SK-N-SH (cell line): Measurements from ENCODE around the gene SELENOI. TPM values are rescaled to one million over a fixed set of nuclear protein-coding genes. Genes with fewer than 3 reads are reported as not detected.

Source experiments
- CTCF ChIA-PET: fragments of 300-600, 350-600 bp; formaldehyde crosslinking; extraction: SDS; loops from one replicate; lab custom pipeline; 2021; lab: Yijun Ruan, JAX
- POLR2A ChIA-PET: fragments of 350-600 bp; sonication (Branson Sonifier 250); formaldehyde crosslinking; extraction: SDS; loops from one replicate; lab custom pipeline; 2020; ENCODE audit warnings: antibody characterized with exemption, inconsistent platforms; lab: Yijun Ruan, JAX
- DNase-seq: peaks from one replicate; pipeline ENCODE4 v3.0.0; 2012
- H2AFZ ChIP-seq: fragments of 200-600 bp; sonication (generic); 2 replicates; pipeline ENCODE4 v1.8.1; 2016; ENCODE audit warnings: antibody characterized with exemption, mild to moderate bottlenecking, low read depth
- H3F3A ChIP-seq: fragments of 200-600 bp; sonication (generic); replicated peaks from 2 replicates; pipeline ENCODE3; 2016; ENCODE audit warnings: antibody characterized with exemption, mild to moderate bottlenecking; ENCODE audit not compliant: insufficient read depth
- H3K27ac ChIP-seq, 2 experiments: fragments of 200-500 bp in 1 of 2; fragments of 200-600 bp in 1 of 2; sonication (Bioruptor generic) in 1 of 2; sonication (generic), shearing (Covaris generic) in 1 of 2; 2 replicates each; pipeline versions ENCODE4 v1.5.1 to v1.6.1; 2014 to 2016; ENCODE audit warnings: low read depth in 2 of 2, inconsistent platforms in 1 of 2, low read length in 1 of 2, mild to moderate bottlenecking in 1 of 2, mixed read lengths in 1 of 2
- H3K27me3 ChIP-seq: fragments of 200-600 bp; sonication (generic), shearing (Covaris generic); 2 replicates; pipeline ENCODE4 v1.6.1; 2016; ENCODE audit warnings: mixed run types; ENCODE audit not compliant: insufficient read depth
- H3K36me3 ChIP-seq, 2 experiments: fragments of 200-500 bp in 1 of 2; fragments of 200-600 bp in 1 of 2; sonication (Bioruptor generic) in 1 of 2; sonication (generic) in 1 of 2; replicated peaks in 1 of 2; 2 replicates each; pipeline versions ENCODE3 to v1.5.1; 2014 to 2016; ENCODE audit warnings: low read length in 1 of 2, mild to moderate bottlenecking in 1 of 2; ENCODE audit not compliant: insufficient read depth in 2 of 2, control insufficient read depth in 1 of 2
- H3K4me1 ChIP-seq, 2 experiments: fragments of 200-500 bp in 1 of 2; fragments of 200-600 bp in 1 of 2; sonication (Bioruptor generic) in 1 of 2; sonication (generic), shearing (Covaris generic) in 1 of 2; 2 replicates each; pipeline versions ENCODE4 v1.5.1 to v1.6.1; 2014 to 2016; ENCODE audit warnings: low read depth in 1 of 2, low read length in 1 of 2, mixed run types in 1 of 2; ENCODE audit not compliant: insufficient read depth in 2 of 2, control insufficient read depth in 1 of 2
- H3K4me2 ChIP-seq: fragments of 200-600 bp; sonication (generic), shearing (Covaris generic); 2 replicates; pipeline ENCODE4 v1.6.1; 2017; ENCODE audit warnings: mixed run types
- H3K4me3 ChIP-seq, 2 experiments: fragments of 200-500 bp in 1 of 2; fragments of 200-600 bp in 1 of 2; sonication (Bioruptor generic) in 1 of 2; sonication (generic), shearing (Covaris generic) in 1 of 2; 2 replicates each; pipeline versions ENCODE4 v1.5.1 to v1.8.1; 2014 to 2016; ENCODE audit warnings: low read depth in 2 of 2, inconsistent platforms in 1 of 2, low read length in 1 of 2, mild to moderate bottlenecking in 1 of 2, mixed read lengths in 1 of 2, moderate library complexity in 1 of 2
- H3K79me2 ChIP-seq: fragments of 200-600 bp; sonication (generic); 2 replicates; pipeline ENCODE4 v1.8.1; 2017; ENCODE audit warnings: mild to moderate bottlenecking; ENCODE audit not compliant: insufficient read depth
- H3K9ac ChIP-seq: fragments of 200-600 bp; sonication (generic); 2 replicates; pipeline ENCODE4 v1.6.1; 2017; ENCODE audit warnings: mixed run types
- H3K9me2 ChIP-seq: fragments of 200-600 bp; sonication (generic); 2 replicates; pipeline ENCODE4 v1.6.1; 2017; ENCODE audit warnings: mixed run types
- H3K9me3 ChIP-seq: fragments of 200-600 bp; sonication (generic); 2 replicates; pipeline ENCODE4 v1.6.1; 2017; ENCODE audit warnings: mixed run types, mild to moderate bottlenecking, moderate library complexity
- H4K20me1 ChIP-seq: fragments of 200-600 bp; sonication (generic); 2 replicates; pipeline ENCODE4 v1.6.1; 2017; ENCODE audit warnings: mild to moderate bottlenecking, mixed run types; ENCODE audit not compliant: insufficient read depth
- ELF1 ChIP-seq: IDR thresholded peaks from 2 replicates; pipeline ENCODE4 v1.4.0; 2012
- EP300 ChIP-seq, 2 experiments: IDR thresholded peaks; 2 replicates each; pipeline versions ENCODE4 v1.4.0 to v1.6.1; 2012; ENCODE audit warnings: borderline replicate concordance in 1 of 2, low read depth in 1 of 2, low read length in 1 of 2
- FOXM1 ChIP-seq: IDR thresholded peaks from 2 replicates; pipeline ENCODE4 v1.4.0; 2012; ENCODE audit warnings: low read depth, mild to moderate bottlenecking
- GABPA ChIP-seq: IDR thresholded peaks from 2 replicates; pipeline ENCODE4 v1.4.0; 2012; ENCODE audit warnings: low read depth, mild to moderate bottlenecking
- GATA2 ChIP-seq: sonication (generic); formaldehyde crosslinking; IDR thresholded peaks from 2 replicates; pipeline ENCODE4 v1.5.0; 2020; ENCODE audit warnings: mild to moderate bottlenecking, missing genetic modification reagents
- MAX ChIP-seq: IDR thresholded peaks from 2 replicates; pipeline ENCODE4 v1.4.0; 2012; ENCODE audit warnings: low read depth
- MEF2A ChIP-seq: IDR thresholded peaks from 2 replicates; pipeline ENCODE4 v1.4.0; 2012; ENCODE audit warnings: low read depth, borderline replicate concordance
- MXI1 ChIP-seq: IDR thresholded peaks from 2 replicates; pipeline ENCODE4 v1.6.1; 2012; ENCODE audit warnings: mild to moderate bottlenecking, low read depth, low read length, improper control_type of control experiment
- NFIC ChIP-seq: IDR thresholded peaks from 2 replicates; pipeline ENCODE4 v1.4.0; 2012; ENCODE audit warnings: borderline replicate concordance
- POLR2AphosphoS5 ChIP-seq: IDR thresholded peaks from 2 replicates; pipeline ENCODE4 v1.6.1; 2012; ENCODE audit warnings: low read depth, low read length
- RCOR1 ChIP-seq: fragments of 150-350 bp; IDR thresholded peaks from 2 replicates; pipeline ENCODE4 v1.6.1; 2017; ENCODE audit warnings: antibody characterized with exemption, low read length
- REST ChIP-seq: IDR thresholded peaks from 2 replicates; pipeline ENCODE4 v1.6.1; 2012; ENCODE audit warnings: mild to moderate bottlenecking, low read depth, low read length, moderate library complexity
- RFX5 ChIP-seq: IDR thresholded peaks from 2 replicates; pipeline ENCODE4 v1.6.1; 2012; ENCODE audit warnings: mild to moderate bottlenecking, improper control_type of control experiment, low read length
- RXRA ChIP-seq: IDR thresholded peaks from 2 replicates; pipeline ENCODE4 v1.4.0; 2012; ENCODE audit warnings: low read depth, mild to moderate bottlenecking, borderline replicate concordance
- SIN3A ChIP-seq: IDR thresholded peaks from 2 replicates; pipeline ENCODE4 v1.6.1; 2012; ENCODE audit warnings: low read depth, mild to moderate bottlenecking, low read length, moderate library complexity, borderline replicate concordance
- SMC3 ChIP-seq: IDR thresholded peaks from 2 replicates; pipeline ENCODE4 v1.6.1; 2012; ENCODE audit warnings: low read depth, low read length, improper control_type of control experiment
- TEAD4 ChIP-seq: IDR thresholded peaks from 2 replicates; pipeline ENCODE4 v1.4.0; 2012; ENCODE audit warnings: mild to moderate bottlenecking, borderline replicate concordance; ENCODE audit not compliant: insufficient read depth
- USF1 ChIP-seq: IDR thresholded peaks from 2 replicates; pipeline ENCODE4 v1.4.0; 2012; ENCODE audit warnings: low read depth, borderline replicate concordance
- WGBS: methylation state at CpG from one replicate; pipeline ENCODE4 v1.1.6; 2017; ENCODE audit warnings: low lambda C conversion rate; 5-methylcytosine and 5-hydroxymethylcytosine counted together
- polyA plus RNA-seq, 3 experiments: library from polyadenylated mRNA; depleted of rRNA; stranded (reverse); fragments of >200 nt; gene quantifications; 2 replicates each; pipeline ENCODE4 v1.2.3, GENCODE V29; 2012

Gene SELENOI
- polyA plus RNA-seq, 1 of the 3 experiments (the other 2 are of a cell fraction), result 4.4 TPM

GRCh38 chr2:26382564-26382963, 36.6 kb downstream of the SELENOI start (continued):
- no peak for TF ChIP-seq REST

GRCh38 chr2:26384183-26384582, 38.2 kb downstream of the SELENOI start:
- Histone ChIP-seq H3K36me3 (peaks cover 38 to 76% of the 10 kb centered on the region in 2 experiments), H3K9ac (no peak overlapping the region), H3K4me2 (no peak overlapping the region), H3K4me3 (no peak overlapping the region), H3F3A (no peaks in the 10 kb centered on the region), H3K4me1 (peaks cover 0 to 9% of the 10 kb centered on the region in 2 experiments; a peak in 2 of 4 replicates), H3K27me3 (no peaks in the 10 kb centered on the region), H3K9me3 (no peaks in the 10 kb centered on the region), H3K9me2 (no peaks in the 10 kb centered on the region), H4K20me1 (no peaks in the 10 kb centered on the region), H2AFZ (no peak overlapping the region), H3K79me2 (no peaks in the 10 kb centered on the region), H3K27ac (no peak overlapping the region)
- TF ChIP-seq NFIC (no peak), EP300 (IDR thresholded peaks at IDR 0.05; ENCODE audit: borderline replicate concordance in 1 of 2, low read depth in 1 of 2, low read length in 1 of 2) (no peak), RCOR1 (no peak), RFX5 (no peak), TEAD4 (no peak), MXI1 (no peak), MAX (no peak), POLR2AphosphoS5 (no peak), FOXM1 (no peak), USF1 (no peak)
- WGBS, result 95% methylated on average over 9 of the region's 9 CpGs
- POLR2A ChIA-PET, result no interaction called here
- CTCF ChIA-PET, result interaction anchor here (0.7 to 1.6 kb wide), 4 partner anchors 9 to 21 kb away, joined by 3 to 7 read pairs (median 3); no protein-coding TSS in a partner anchor
- no peak for DNase-seq

GRCh38 chr2:26384597-26384996, 38.7 kb downstream of the SELENOI start:
- Histone ChIP-seq H3K4me1 (peaks cover 0 to 9% of the 10 kb centered on the region in 2 experiments; a peak in 2 of 4 replicates), H3K36me3 (peaks cover 41 to 77% of the 10 kb centered on the region in 2 experiments), H3K4me2 (no peak overlapping the region), H3K9me3 (no peaks in the 10 kb centered on the region), H3K9me2 (no peaks in the 10 kb centered on the region), H3F3A (no peaks in the 10 kb centered on the region), H3K4me3 (no peak overlapping the region), H3K27ac (no peak overlapping the region), H3K79me2 (no peaks in the 10 kb centered on the region), H3K9ac (no peak overlapping the region), H4K20me1 (no peaks in the 10 kb centered on the region), H2AFZ (no peak overlapping the region), H3K27me3 (no peaks in the 10 kb centered on the region)
- ChIA-PET CTCF (interaction anchor here (0.7 to 1.6 kb wide), 5 partner anchors 9 to 34 kb away, joined by 3 to 7 read pairs (median 3); no protein-coding TSS in a partner anchor), POLR2A (no interaction called here)
- DNase-seq, result no peak
- TF ChIP-seq EP300 (IDR thresholded peaks at IDR 0.05; ENCODE audit: borderline replicate concordance in 1 of 2, low read depth in 1 of 2, low read length in 1 of 2) (no peak), GABPA (no peak), SIN3A (no peak), MEF2A (no peak), RXRA (no peak), SMC3 (no peak), ELF1 (no peak), GATA2 (CRISPR knock-in tag) (no peak), TEAD4 (no peak), REST (no peak)
